Mesothelial cell of epicardium (in vitro differentiated cells): ENCODE measurements around the gene SAA1. TPM values are rescaled to one million over a fixed set of nuclear protein-coding genes. Genes with fewer than 3 reads are reported as not detected.

Experiments
- DNase-seq, 2 experiments: peaks; one replicate each; pipeline ENCODE4 v3.0.0; 2021; ENCODE audit warnings: low spot score in 2 of 2; ENCODE audit not compliant: unreplicated experiment in 2 of 2
- H3K27ac Mint-ChIP-seq: 2 replicates; pipeline ENCODE4 v1.8.0; 2021; ENCODE audit warnings: mixed read lengths
- H3K27me3 Mint-ChIP-seq: 2 replicates; pipeline ENCODE4 v1.8.0; 2021; ENCODE audit warnings: low read depth, mixed read lengths
- H3K36me3 Mint-ChIP-seq: 2 replicates; pipeline ENCODE4 v1.8.0; 2021; ENCODE audit warnings: mixed read lengths
- H3K4me1 Mint-ChIP-seq: 2 replicates; pipeline ENCODE4 v1.8.0; 2021; ENCODE audit warnings: mixed read lengths
- H3K4me3 Mint-ChIP-seq: 2 replicates; pipeline ENCODE4 v1.8.0; 2021; ENCODE audit warnings: mild to moderate bottlenecking, moderate library complexity, mixed read lengths
- H3K9me3 Mint-ChIP-seq: 2 replicates; pipeline ENCODE4 v1.8.0; 2021; ENCODE audit warnings: mixed read lengths
- CTCF ChIP-seq: fragments of 200-600 bp; sonication (generic); IDR thresholded peaks from one replicate; pipeline ENCODE4 v1.5.0; 2021; ENCODE audit warnings: antibody characterized with exemption; ENCODE audit not compliant: unreplicated experiment
- total RNA-seq: library from RNA; stranded (reverse); gene quantifications from 3 replicates; pipeline ENCODE4 v1.2.1, GENCODE V29; 2021

The SAA1 gene
- total RNA-seq, 1 donor from 2014 or later: not detected

- no peak for DNase-seq
- Mint-ChIP-seq H3K9me3 (no peaks in the 10 kb centered on the region), H3K4me3 (no peak overlapping the region), H3K36me3 (peaks cover 11% of the 10 kb centered on the region), H3K4me1 (peaks cover 31% of the 10 kb centered on the region), H3K27me3 (no peaks in the 10 kb centered on the region), H3K27ac (peak overlapping the region; percentile 85)
- TF ChIP-seq CTCF: no peak
Measured at GRCh38 chr11:18313965-18314763, 48.1 kb downstream of the SAA1 start.

GRCh38 chr11:18314784-18315523, 48.9 kb downstream of the SAA1 start:
- peak overlapping the region; percentile 85 for H3K27ac Mint-ChIP-seq
- H3K36me3 Mint-ChIP-seq: peaks cover 9% of the 10 kb centered on the region
- H3K9me3 Mint-ChIP-seq: no peaks in the 10 kb centered on the region
- DNase-seq: no peak
- H3K4me3 Mint-ChIP-seq: no peak overlapping the region
- H3K4me1 Mint-ChIP-seq: peaks cover 39% of the 10 kb centered on the region
- H3K27me3 Mint-ChIP-seq: no peaks in the 10 kb centered on the region
- TF ChIP-seq CTCF: no peak

- no peak overlapping the region for H3K4me3 Mint-ChIP-seq
- peaks cover 7% of the 10 kb centered on the region for H3K36me3 Mint-ChIP-seq
- no peaks in the 10 kb centered on the region for H3K9me3 Mint-ChIP-seq
- DNase-seq: no peak
- H3K4me1 Mint-ChIP-seq: peaks cover 48% of the 10 kb centered on the region
- no peak for TF ChIP-seq CTCF
- H3K27ac Mint-ChIP-seq: no peak overlapping the region
- no peaks in the 10 kb centered on the region for H3K27me3 Mint-ChIP-seq
Measured at GRCh38 chr11:18315893-18316292, 49.8 kb downstream of the SAA1 start.

- peaks cover 42% of the 10 kb centered on the region for H3K4me1 Mint-ChIP-seq
- no peaks in the 10 kb centered on the region for H3K9me3 Mint-ChIP-seq
- peak overlapping the region; percentile 20 for H3K27ac Mint-ChIP-seq
Measured at GRCh38 chr11:18317551-18317950, 51.5 kb downstream of the SAA1 start.

More at GRCh38 chr11:18317551-18317950, 51.5 kb downstream of the SAA1 start:
- no peak for DNase-seq
- Mint-ChIP-seq H3K36me3 (peaks cover 4% of the 10 kb centered on the region), H3K4me3 (no peak overlapping the region), H3K27me3 (no peaks in the 10 kb centered on the region)
- TF ChIP-seq CTCF: no peak

Other genes with a start within 250 kb of the SAA1 start
- gene TPH1, start 220.0 kb upstream of the SAA1 start, total RNA-seq: 0.54 to 1.4 TPM (median 0.54 TPM) in 3 replicates
- gene SAAL1, start 160.2 kb upstream of the SAA1 start, total RNA-seq: 28.5 to 29.7 TPM (median 29.0 TPM) in 3 replicates
- gene MRGPRX3, start 133.7 kb upstream of the SAA1 start, total RNA-seq: not detected in 3 replicates
- gene MRGPRX4, start 93.4 kb upstream of the SAA1 start, total RNA-seq: not detected in 3 replicates
- not detected in 3 replicates for gene SAA4, start 29.5 kb upstream of the SAA1 start, total RNA-seq
- gene SAA2, start 17.6 kb upstream of the SAA1 start, total RNA-seq: not detected in 3 replicates
- 19.6 to 21.5 TPM (median 21.4 TPM) in 3 replicates for gene HPS5, start 55.9 kb downstream of the SAA1 start, total RNA-seq
- 45.9 to 47.8 TPM (median 46.2 TPM) in 3 replicates for gene GTF2H1, start 56.3 kb downstream of the SAA1 start, total RNA-seq
- gene LDHA, start 128.3 kb downstream of the SAA1 start, total RNA-seq: 437 to 453 TPM (median 439 TPM) in 3 replicates
- gene LDHC, start 146.1 kb downstream of the SAA1 start, total RNA-seq: 0.32 to 0.60 TPM (median 0.40 TPM) in 3 replicates
- not detected in 3 replicates for gene LDHAL6A, start 189.6 kb downstream of the SAA1 start, total RNA-seq